ENCODE data around the gene SDS. TPM values are rescaled to one million over a fixed set of nuclear protein-coding genes. Genes with fewer than 3 reads are reported as not detected.

SDS gene
- total and polyA plus RNA-seq, 4 donors: 0.65 to 433 (median 77.9) TPM

GRCh38 chr12:113373969-113374368, 29.7 kb downstream of the SDS start:
- Histone ChIP-seq H3K9ac (ENCODE audit: low read depth in 1 of 2, low read length in 2 of 2) (no peak overlapping the region), H3K27ac (ENCODE audit: low read depth in 1 of 2, low read length in 2 of 2) (no peak overlapping the region), H3K4me3 (ENCODE audit: low read depth in 1 of 3, low read length in 3 of 3) (no peak overlapping the region), H3K9me3 (ENCODE audit: control insufficient read depth in 4 of 4, low read length in 3 of 4) (no peaks in the 10 kb centered on the region), H3K4me1 (ENCODE audit: control insufficient read depth in 4 of 4, insufficient read depth in 4 of 4, low read length in 3 of 4) (no peaks in the 10 kb centered on the region), H3K36me3 (ENCODE audit: control insufficient read depth in 4 of 4, insufficient read depth in 3 of 4, low read depth in 1 of 4, low read length in 3 of 4) (peaks cover 6 to 11% (median 7%) of the 10 kb centered on the region in 4 donors), H3K27me3 (ENCODE audit: control insufficient read depth in 4 of 4, insufficient read depth in 4 of 4, low read length in 3 of 4) (no peaks in the 10 kb centered on the region)
- TF ChIP-seq GABPA (IDR thresholded peaks at IDR 0.05 in 1 of 2, conservative IDR thresholded peaks at IDR 0.05 in 1 of 2) (no peak), HNF4A (conservative IDR thresholded peaks at IDR 0.05) (no peak), TAF1 (conservative IDR thresholded peaks at IDR 0.05) (no peak), YY1 (IDR thresholded peaks at IDR 0.05) (no peak), REST (IDR thresholded peaks at IDR 0.05) (no peak), EGR1 (IDR thresholded peaks at IDR 0.05; ENCODE audit: low read depth in 2 of 2) (no peak), HNF4G (IDR thresholded peaks at IDR 0.05) (no peak), SP1 (IDR thresholded peaks at IDR 0.05) (no peak), FOXA1 (IDR thresholded peaks at IDR 0.05) (no peak), RAD21 (IDR thresholded peaks at IDR 0.05) (no peak), JUND (IDR thresholded peaks at IDR 0.05) (no peak), RXRA (IDR thresholded peaks at IDR 0.05) (no peak), CTCF (IDR thresholded peaks at IDR 0.05; ENCODE audit: low read depth, low read length, missing input control) (no peak), NR2F2 (IDR thresholded peaks at IDR 0.05) (no peak), FOXA2 (IDR thresholded peaks at IDR 0.05) (no peak)
- TF ChIP-seq, protein P1, sequence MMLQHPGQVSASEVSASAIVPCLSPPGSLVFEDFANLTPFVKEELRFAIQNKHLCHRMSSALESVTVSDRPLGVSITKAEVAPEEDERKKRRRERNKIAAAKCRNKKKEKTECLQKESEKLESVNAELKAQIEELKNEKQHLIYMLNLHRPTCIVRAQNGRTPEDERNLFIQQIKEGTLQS (IDR thresholded peaks at IDR 0.05): no peak
- TF ChIP-seq, protein P2, sequence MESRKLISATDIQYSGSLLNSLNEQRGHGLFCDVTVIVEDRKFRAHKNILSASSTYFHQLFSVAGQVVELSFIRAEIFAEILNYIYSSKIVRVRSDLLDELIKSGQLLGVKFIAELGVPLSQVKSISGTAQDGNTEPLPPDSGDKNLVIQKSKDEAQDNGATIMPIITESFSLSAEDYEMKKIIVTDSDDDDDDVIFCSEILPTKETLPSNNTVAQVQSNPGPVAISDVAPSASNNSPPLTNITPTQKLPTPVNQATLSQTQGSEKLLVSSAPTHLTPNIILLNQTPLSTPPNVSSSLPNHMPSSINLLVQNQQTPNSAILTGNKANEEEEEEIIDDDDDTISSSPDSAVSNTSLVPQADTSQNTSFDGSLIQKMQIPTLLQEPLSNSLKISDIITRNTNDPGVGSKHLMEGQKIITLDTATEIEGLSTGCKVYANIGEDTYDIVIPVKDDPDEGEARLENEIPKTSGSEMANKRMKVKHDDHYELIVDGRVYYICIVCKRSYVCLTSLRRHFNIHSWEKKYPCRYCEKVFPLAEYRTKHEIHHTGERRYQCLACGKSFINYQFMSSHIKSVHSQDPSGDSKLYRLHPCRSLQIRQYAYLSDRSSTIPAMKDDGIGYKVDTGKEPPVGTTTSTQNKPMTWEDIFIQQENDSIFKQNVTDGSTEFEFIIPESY (IDR thresholded peaks at IDR 0.05): no peak
- TF ChIP-seq, protein P3, sequence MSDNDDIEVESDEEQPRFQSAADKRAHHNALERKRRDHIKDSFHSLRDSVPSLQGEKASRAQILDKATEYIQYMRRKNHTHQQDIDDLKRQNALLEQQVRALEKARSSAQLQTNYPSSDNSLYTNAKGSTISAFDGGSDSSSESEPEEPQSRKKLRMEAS (IDR thresholded peaks at IDR 0.05): no peak
- WGBS: 89% methylated on average over 3 of the region's 3 CpGs
- peak; percentile 62 for DNase-seq (ENCODE audit: low spot score)
